Prostate gland (tissue), 2 donors: ENCODE measurements around the gene XPNPEP2. TPM values are rescaled to one million over a fixed set of nuclear protein-coding genes. Genes with fewer than 3 reads are reported as not detected.

Experiments
- DNase-seq: peaks from one replicate; pipeline ENCODE4 v3.0.0-alpha.2; 2019; ENCODE audit warnings: low spot score
- H3K27ac ChIP-seq, 2 donors: fragments of 200-600 bp; sonication (generic); 2 replicates each; pipeline ENCODE4 v1.5.1; 2017 to 2019
- H3K27me3 ChIP-seq: fragments of 200-600 bp; sonication (generic); replicated peaks from 2 replicates; pipeline ENCODE4 v1.5.1; 2019; ENCODE audit not compliant: insufficient read depth
- H3K36me3 ChIP-seq, 2 donors: fragments of 200-600 bp; sonication (generic); 1 replicate in 1 of 2; 2 replicates in 1 of 2; pipeline versions ENCODE4 v1.5.1 to v1.8.1; 2017 to 2019
- H3K4me1 ChIP-seq: fragments of 200-600 bp; sonication (generic); replicated peaks from 2 replicates; pipeline ENCODE4 v1.5.1; 2019
- H3K4me3 ChIP-seq, 2 donors: fragments of 200-600 bp; sonication (generic); 2 replicates each; pipeline ENCODE4 v1.5.1; 2017 to 2019
- H3K9me3 ChIP-seq: fragments of 200-600 bp; sonication (generic); 2 replicates; pipeline ENCODE4 v1.5.1; 2017
- POLR2A ChIP-seq: fragments of 450-650 bp; IDR thresholded peaks from one replicate; pipeline ENCODE4 v1.6.1; 2016; ENCODE audit warnings: antibody characterized with exemption, mild to moderate bottlenecking
- POLR2AphosphoS5 ChIP-seq: sonication (generic); formaldehyde crosslinking; IDR thresholded peaks from one replicate; pipeline ENCODE4 v1.6.1; 2017; ENCODE audit warnings: antibody characterized with exemption
- WGBS: methylation state at CpG from one replicate; pipeline ENCODE4 v1.1.5; 2018; 5-methylcytosine and 5-hydroxymethylcytosine counted together
- intact Hi-C: fragments of 100-400 bp; cut with DNase I; formaldehyde crosslinking; loops from one replicate; pipeline ENCODE4 v1.14.2; 2022
- total RNA-seq, 2 donors: library from RNA; depleted of rRNA; stranded (reverse); fragments of >200 nt; gene quantifications; one replicate each; pipeline ENCODE4 v1.1.0, GENCODE V29; 2016
- TF ChIP-seq, protein P1 (sequence below), 4 experiments: fragments of 200-600 bp in 2 of 4; fragments of 450-650 bp in 2 of 4; sonication (generic) in 2 of 4; IDR thresholded peaks; 1 replicate in 3 of 4; 2 replicates in 1 of 4; pipeline ENCODE4 v1.5.1; 2016 to 2019; ENCODE audit warnings: antibody characterized with exemption in 4 of 4, mild to moderate bottlenecking in 2 of 4, moderate library complexity in 2 of 4

XPNPEP2 gene
- total RNA-seq, 2 donors from 2014 or later = 0.14 TPM; not detected in 1

DNA sequence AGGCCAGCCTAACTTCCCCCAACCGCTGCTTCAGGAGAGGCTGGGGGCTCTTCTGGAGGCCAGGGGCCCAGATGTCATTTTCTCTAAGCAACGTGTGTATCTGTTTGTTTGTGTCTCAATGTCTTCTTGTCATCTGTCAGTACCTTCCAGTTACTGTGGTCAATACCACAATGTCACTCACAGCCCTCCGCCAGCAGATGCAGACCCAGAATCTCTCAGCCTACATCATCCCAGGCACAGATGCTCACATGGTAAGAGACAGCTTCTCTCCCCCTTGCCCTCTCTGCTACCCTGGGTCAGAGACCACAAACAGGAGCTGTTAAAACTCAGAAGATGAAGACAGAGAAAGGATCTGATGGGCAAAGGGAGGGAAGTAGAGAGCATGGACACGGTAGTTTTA is 5.0 kb downstream of the XPNPEP2 start:
- H3K9me3 ChIP-seq = no peaks in the 10 kb centered on the region
- H3K36me3 ChIP-seq = no peaks in the 10 kb centered on the region
- DNase-seq = no peak
- H3K27me3 ChIP-seq = no peaks in the 10 kb centered on the region
- TF ChIP-seq, protein P1, sequence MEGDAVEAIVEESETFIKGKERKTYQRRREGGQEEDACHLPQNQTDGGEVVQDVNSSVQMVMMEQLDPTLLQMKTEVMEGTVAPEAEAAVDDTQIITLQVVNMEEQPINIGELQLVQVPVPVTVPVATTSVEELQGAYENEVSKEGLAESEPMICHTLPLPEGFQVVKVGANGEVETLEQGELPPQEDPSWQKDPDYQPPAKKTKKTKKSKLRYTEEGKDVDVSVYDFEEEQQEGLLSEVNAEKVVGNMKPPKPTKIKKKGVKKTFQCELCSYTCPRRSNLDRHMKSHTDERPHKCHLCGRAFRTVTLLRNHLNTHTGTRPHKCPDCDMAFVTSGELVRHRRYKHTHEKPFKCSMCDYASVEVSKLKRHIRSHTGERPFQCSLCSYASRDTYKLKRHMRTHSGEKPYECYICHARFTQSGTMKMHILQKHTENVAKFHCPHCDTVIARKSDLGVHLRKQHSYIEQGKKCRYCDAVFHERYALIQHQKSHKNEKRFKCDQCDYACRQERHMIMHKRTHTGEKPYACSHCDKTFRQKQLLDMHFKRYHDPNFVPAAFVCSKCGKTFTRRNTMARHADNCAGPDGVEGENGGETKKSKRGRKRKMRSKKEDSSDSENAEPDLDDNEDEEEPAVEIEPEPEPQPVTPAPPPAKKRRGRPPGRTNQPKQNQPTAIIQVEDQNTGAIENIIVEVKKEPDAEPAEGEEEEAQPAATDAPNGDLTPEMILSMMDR (IDR thresholded peaks at IDR 0.05) = no peak
- no peak for TF ChIP-seq POLR2A
- TF ChIP-seq POLR2AphosphoS5 = no peak
- no peaks in the 10 kb centered on the region for H3K4me1 ChIP-seq
- intact Hi-C loops = no loop called here
- H3K4me3 ChIP-seq = no peak overlapping the region
- no peak overlapping the region for H3K27ac ChIP-seq
- 91% methylated on average over 4 of the region's 4 CpGs for WGBS

DNA sequence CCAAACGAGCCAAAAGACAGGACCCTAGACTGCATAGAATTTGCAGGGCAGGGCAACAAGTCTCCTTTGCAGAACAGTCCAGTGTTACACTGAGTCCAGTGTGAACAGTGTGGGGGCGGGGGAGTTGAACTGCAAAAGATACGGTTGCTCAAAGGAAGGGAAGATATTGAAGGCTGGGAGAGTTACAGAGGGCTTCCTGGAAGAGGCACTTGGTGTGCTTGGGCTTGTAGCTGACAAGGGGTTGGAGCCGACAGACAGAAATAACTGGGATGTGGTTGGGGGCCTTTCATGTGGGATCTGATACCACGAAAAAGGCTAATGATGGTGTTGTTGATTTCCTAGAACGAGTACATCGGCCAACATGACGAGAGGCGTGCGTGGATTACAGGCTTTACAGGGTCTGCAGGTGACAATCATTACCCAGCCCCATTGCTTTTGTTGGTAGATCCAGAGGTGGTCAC is 6.1 kb downstream of the XPNPEP2 start:
- no peak for DNase-seq
- H3K9me3 ChIP-seq = no peaks in the 10 kb centered on the region
- no peaks in the 10 kb centered on the region for H3K27me3 ChIP-seq
- intact Hi-C loops = no loop called here
- no peak overlapping the region for H3K27ac ChIP-seq
- no peaks in the 10 kb centered on the region for H3K36me3 ChIP-seq
- 87% methylated on average over 10 of the region's 10 CpGs for WGBS
- no peaks in the 10 kb centered on the region for H3K4me1 ChIP-seq
- TF ChIP-seq, protein P1 (IDR thresholded peaks at IDR 0.05) = no peak
- no peak overlapping the region for H3K4me3 ChIP-seq

DNA sequence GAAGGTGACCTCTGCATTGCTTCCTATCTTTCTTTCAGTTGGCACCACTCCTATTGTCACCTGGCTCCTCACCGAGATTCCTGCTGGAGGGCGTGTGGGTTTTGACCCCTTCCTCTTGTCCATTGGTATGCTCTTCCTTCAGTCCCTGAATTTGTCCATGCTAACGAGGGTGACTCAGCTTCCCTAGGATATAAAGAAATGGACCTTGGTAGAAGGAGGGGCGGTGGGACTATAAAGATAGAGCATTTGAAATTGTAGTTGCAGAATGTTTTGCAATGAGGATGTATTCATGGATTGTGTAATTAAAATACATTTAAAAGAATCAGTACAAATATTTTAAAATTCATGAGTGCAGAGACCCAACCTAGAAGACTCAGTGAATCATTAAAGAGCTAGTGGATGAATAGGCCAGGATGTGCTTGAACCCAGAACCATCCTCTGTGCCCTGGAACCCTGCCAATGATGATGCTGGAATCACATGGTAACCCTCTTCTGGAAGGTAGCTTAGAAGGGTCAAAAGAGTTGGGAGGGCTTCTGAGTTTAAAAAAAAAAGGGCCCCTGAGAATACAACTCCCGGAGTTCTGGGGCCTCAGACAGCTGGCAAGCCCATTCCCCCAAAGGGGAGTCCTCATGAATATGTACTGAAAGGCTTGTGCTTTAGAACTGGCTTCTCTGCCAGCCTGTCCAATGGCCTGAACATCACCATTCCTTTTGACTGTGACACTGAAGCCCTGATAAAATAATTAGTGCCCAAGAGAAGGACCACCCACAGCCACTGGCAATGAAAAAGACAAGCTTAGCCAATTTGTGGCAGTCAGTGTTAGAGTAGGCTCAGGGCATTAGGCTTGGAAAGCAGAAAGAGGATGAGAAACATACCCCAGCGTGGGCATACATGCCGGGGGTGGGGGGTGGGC is 8.0 kb downstream of the XPNPEP2 start:
- Histone ChIP-seq H3K9me3 (no peaks in the 10 kb centered on the region), H3K4me1 (no peaks in the 10 kb centered on the region), H3K4me3 (no peak overlapping the region), H3K36me3 (no peaks in the 10 kb centered on the region), H3K27me3 (no peaks in the 10 kb centered on the region), H3K27ac (no peak overlapping the region)
- no peak for TF ChIP-seq POLR2AphosphoS5
- TF ChIP-seq, protein P1 (IDR thresholded peaks at IDR 0.05) = no peak
- no peak for TF ChIP-seq POLR2A
- DNase-seq = no peak
- intact Hi-C loops = no loop called here
- 86% methylated on average over 7 of the region's 7 CpGs for WGBS

DNA sequence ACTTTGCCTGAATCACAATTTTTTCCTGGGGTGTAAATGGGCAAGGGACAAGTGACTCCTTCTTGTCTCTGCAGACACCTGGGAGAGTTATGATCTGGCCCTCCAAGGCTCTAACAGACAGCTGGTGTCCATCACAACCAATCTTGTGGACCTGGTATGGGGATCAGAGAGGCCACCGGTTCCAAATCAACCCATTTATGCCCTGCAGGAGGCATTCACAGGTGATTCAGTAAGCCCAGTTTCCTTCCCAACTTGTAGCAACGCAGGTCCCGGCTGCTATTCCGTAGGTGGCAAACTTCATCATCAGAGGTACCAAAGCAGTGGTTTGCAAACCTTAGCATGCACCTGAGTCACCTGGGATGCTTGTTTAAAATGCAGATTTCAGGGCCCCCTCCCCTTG is 8.8 kb downstream of the XPNPEP2 start:
- no peaks in the 10 kb centered on the region for H3K9me3 ChIP-seq
- 70% methylated on average over 4 of the region's 4 CpGs for WGBS

More for the DNA sequence above, 8.8 kb downstream of the XPNPEP2 start:
- no peaks in the 10 kb centered on the region for H3K4me1 ChIP-seq
- H3K36me3 ChIP-seq = no peaks in the 10 kb centered on the region
- TF ChIP-seq POLR2AphosphoS5 (no peak), POLR2A (no peak)
- TF ChIP-seq, protein P1 (IDR thresholded peaks at IDR 0.05) = no peak
- no peaks in the 10 kb centered on the region for H3K27me3 ChIP-seq
- H3K27ac ChIP-seq = no peak overlapping the region
- H3K4me3 ChIP-seq = no peak overlapping the region
- intact Hi-C loops = no loop called here
- DNase-seq = no peak
